K562 (cell line): ENCODE results near the gene JPH3. TPM values are rescaled to one million over a fixed set of nuclear protein-coding genes. Genes with fewer than 3 reads are reported as not detected.

Source experiments
- ATAC-seq: fragments of 200-7000 bp; cut with Tn5 transposase; 3 replicates; pipeline ENCODE4 v1.9.1; 2020; ENCODE audit warnings: moderate library complexity
- BruUV-seq: library from RNA; stranded (reverse); fragments of 400-500 nt; replicated peaks from 2 replicates; lab custom pipeline; 2021; lab: Mats Ljungman, UMichigan
- CTCF ChIA-PET: fragments of 300-600 bp; formaldehyde crosslinking; extraction: SDS; loops from one replicate; lab custom pipeline; 2021; ENCODE audit warnings: low intra/inter-chr PET ratio; lab: Yijun Ruan, JAX
- POLR2A ChIA-PET: fragments of 300-600, 350-650 bp; sonication (Branson Sonifier 250); formaldehyde crosslinking; extraction: SDS; loops from one replicate; lab custom pipeline; 2021; ENCODE audit warnings: antibody characterized with exemption, inconsistent platforms; lab: Yijun Ruan, JAX
- DNase-seq, 4 experiments: peaks; one replicate each; pipeline versions ENCODE4 v3.0.0 to v3.0.0-alpha.2; 2011 to 2018; ENCODE audit warnings: low spot score in 3 of 4, mixed read lengths in 3 of 4; ENCODE audit errors: extremely low read depth in 1 of 4
- FAIRE-seq: peaks from 2 replicates; lab custom pipeline; 2011; peaks lifted over from hg19 to GRCh38; lab: Jason Lieb, UNC
- H2AFZ ChIP-seq: 2 replicates; pipeline ENCODE4 v1.6.0; 2011; ENCODE audit warnings: low read depth, low read length, control low read depth, inconsistent platforms
- H3K27ac ChIP-seq: fragments of 200-600 bp; 3 replicates; pipeline ENCODE4 v1.8.0; 2011; ENCODE audit warnings: low read depth, mild to moderate bottlenecking, control low read depth, inconsistent platforms, low read length, moderate library complexity, mixed read lengths; ENCODE audit errors: extremely low read depth
- H3K27me3 ChIP-seq, 2 experiments: fragments of 300-600 bp in 1 of 2; 2 replicates in 1 of 2; 3 replicates in 1 of 2; pipeline versions ENCODE4 v1.6.0 to v1.8.0; 2011; ENCODE audit warnings: inconsistent platforms in 2 of 2, low read length in 2 of 2, mild to moderate bottlenecking in 1 of 2, mixed read lengths in 1 of 2, moderate library complexity in 1 of 2; ENCODE audit not compliant: control insufficient read depth in 2 of 2, insufficient read depth in 2 of 2
- H3K36me3 ChIP-seq: fragments of 300-600 bp; 3 replicates; pipeline ENCODE4 v1.8.0; 2011; ENCODE audit warnings: mild to moderate bottlenecking, low read length, inconsistent platforms; ENCODE audit not compliant: control insufficient read depth, insufficient read depth
- H3K4me1 ChIP-seq, 2 experiments: fragments of 200-600 bp in 1 of 2; replicated peaks in 1 of 2; 2 replicates in 1 of 2; 3 replicates in 1 of 2; pipeline versions ENCODE4 v1.5.1 to v1.8.0; 2011; ENCODE audit warnings: inconsistent platforms in 2 of 2, low read length in 2 of 2, mild to moderate bottlenecking in 1 of 2, mixed read lengths in 1 of 2, moderate library complexity in 1 of 2; ENCODE audit not compliant: control insufficient read depth in 2 of 2, insufficient read depth in 2 of 2
- H3K4me2 ChIP-seq: 2 replicates; pipeline ENCODE4 v1.6.1; 2011; ENCODE audit warnings: low read length, control low read depth, inconsistent platforms, mixed read lengths; ENCODE audit not compliant: insufficient read depth
- H3K4me3 ChIP-seq: fragments of 200-600 bp; sonication (generic), shearing (Covaris generic); 2 replicates; pipeline ENCODE4 v1.5.1; 2016; ENCODE audit warnings: control low read depth, inconsistent platforms
- H3K79me2 ChIP-seq: fragments of 200-600 bp; 3 replicates; pipeline ENCODE4 v1.8.0; 2011; ENCODE audit warnings: low read length, inconsistent platforms; ENCODE audit not compliant: control insufficient read depth, insufficient read depth
- H3K9ac ChIP-seq, 2 experiments: 2 replicates each; pipeline versions ENCODE4 v1.6.0 to v1.6.1; 2011; ENCODE audit warnings: low read depth in 2 of 2, low read length in 2 of 2, control low read depth in 1 of 2, inconsistent platforms in 1 of 2, mild to moderate bottlenecking in 1 of 2, mixed read lengths in 1 of 2; ENCODE audit not compliant: insufficient read depth in 1 of 2
- H3K9me1 ChIP-seq: one replicate; pipeline ENCODE4 v1.6.0; 2011; ENCODE audit warnings: inconsistent platforms, mild to moderate bottlenecking, low read length, moderate library complexity; ENCODE audit not compliant: control insufficient read depth, insufficient read depth
- H3K9me3 ChIP-seq: replicated peaks from 2 replicates; pipeline ENCODE4 v1.5.1; 2011; ENCODE audit warnings: low read depth, low read length, inconsistent platforms; ENCODE audit not compliant: control insufficient read depth, insufficient read depth
- H4K20me1 ChIP-seq: replicated peaks from 2 replicates; pipeline ENCODE4 v1.6.1; 2011; ENCODE audit warnings: low read length, inconsistent platforms, mixed read lengths; ENCODE audit not compliant: control insufficient read depth, insufficient read depth
- FOXJ2 ChIP-seq: fragments of 200-800 bp; sonication (Bioruptor generic); IDR thresholded peaks from 2 replicates; pipeline ENCODE4 v1.6.1; 2016; ENCODE audit warnings: missing genetic modification characterization, missing compliant biosample characterization
- HDAC1 ChIP-seq, 2 experiments: fragments of 450-650 bp; IDR thresholded peaks; 2 replicates each; pipeline ENCODE4 v1.6.1; 2016 to 2017; ENCODE audit warnings: inconsistent platforms in 1 of 2, mild to moderate bottlenecking in 1 of 2, moderate library complexity in 1 of 2
- SPI1 ChIP-seq: IDR thresholded peaks from 2 replicates; pipeline ENCODE4 v1.6.1; 2011; ENCODE audit warnings: low read depth, low read length, control low read depth, borderline replicate concordance
- YY1 ChIP-seq, 3 experiments: IDR thresholded peaks; 2 replicates each; pipeline ENCODE4 v1.6.1; 2011; ENCODE audit warnings: low read length in 2 of 3, mild to moderate bottlenecking in 2 of 3, moderate library complexity in 2 of 3, borderline replicate concordance in 1 of 3, control low read depth in 1 of 3, low read depth in 1 of 3; ENCODE audit not compliant: insufficient read depth in 3 of 3, insufficient replicate concordance in 2 of 3, control insufficient read depth in 1 of 3, insufficient read length in 1 of 3; ENCODE audit errors: extremely low read depth in 1 of 3
- ZNF561 ChIP-seq: fragments of 450-650 bp; formaldehyde crosslinking; conservative IDR thresholded peaks from 2 replicates; pipeline ENCODE4 v1.4.0; 2020; ENCODE audit warnings: mild to moderate bottlenecking, moderate library complexity
- WGBS: fragments of 100-300 bp; shearing (Covaris generic); methylation state at CpG from one replicate; pipeline ENCODE4 v1.1.6; 2016; ENCODE audit warnings: low coverage, mixed read lengths; ENCODE audit not compliant: insufficient coverage; ENCODE audit errors: missing lambda C conversion rate; 5-methylcytosine and 5-hydroxymethylcytosine counted together
- in situ Hi-C: fragments of 300-500 bp; cut with MboI; formaldehyde crosslinking; loops from 4 replicates; pipeline ENCODE4 v1.15.0; 2018; ENCODE audit warnings: inconsistent platforms, mixed read lengths
- intact Hi-C: fragments of 100-400 bp; cut with micrococcal nuclease; formaldehyde crosslinking; loops from 2 replicates; pipeline ENCODE4 v1.14.2; 2022
- polyA plus RNA-seq, 8 experiments: library from polyadenylated mRNA; depleted of rRNA in 4 of 8; stranded (reverse) in 5 of 8; unstranded in 3 of 8; fragments of >200 nt; fragmentation: Nextera tagmentation in 2 of 8; fragmentation: Illumina TruSeq in 1 of 8; extraction: Ambion mirVana in 2 of 8; extraction: Trizol in 1 of 8; gene quantifications; 2 replicates each; pipeline versions ENCODE4 v1.2.1 to v1.2.3, GENCODE V29; 2011 to 2014; ENCODE audit warnings: inconsistent platforms in 1 of 8, missing spikeins in 1 of 8
- total RNA-seq, 7 experiments: library from RNA; depleted of rRNA in 6 of 7; stranded (reverse); fragments of >200 nt in 6 of 7; fragmentation: Illumina TruSeq in 2 of 7; extraction: Trizol in 2 of 7; gene quantifications; 2 replicates each; pipeline versions ENCODE4 v1.2.1 to v1.2.3, GENCODE V29; 2011 to 2021; ENCODE audit warnings: low replicate concordance in 1 of 7
- TF ChIP-seq, protein P1 (sequence below): sonication (generic); formaldehyde crosslinking; IDR thresholded peaks from 2 replicates; pipeline ENCODE4 v1.8.0; 2022; ENCODE audit warnings: mild to moderate bottlenecking, missing genetic modification reagents

JPH3 gene
- total and polyA plus RNA-seq, 9 of the 15 experiments (the other 6 are each of a cell fraction or from before 2014, with no cell fraction given), result 0.01 TPM; not detected in 8

DNA sequence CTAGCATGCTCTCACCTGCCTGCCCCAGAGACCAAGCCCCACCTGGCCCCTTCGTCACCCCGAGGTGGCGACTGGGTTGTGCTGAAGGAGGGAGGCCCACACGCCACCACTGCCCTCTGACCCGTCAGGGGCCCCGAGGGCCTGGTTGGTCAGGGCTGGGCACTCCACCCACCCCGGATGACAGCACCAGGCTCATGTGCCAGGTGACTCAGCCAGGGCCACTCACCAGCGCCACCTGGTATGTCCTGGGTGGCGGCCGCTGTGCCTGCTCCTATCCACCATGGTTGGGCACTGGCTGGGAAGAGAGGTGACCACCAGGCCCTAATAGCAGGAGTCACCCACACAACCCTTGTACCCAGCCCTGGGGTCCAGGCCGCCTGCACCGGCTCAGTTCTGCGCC, 68.9 kb downstream of the JPH3 start:
- no peaks in the 10 kb centered on the region for H3K79me2 ChIP-seq
- ATAC-seq (no peak), FAIRE-seq (no peak), DNase-seq (no peak)
- TF ChIP-seq YY1 (IDR thresholded peaks at IDR 0.05; ENCODE audit: borderline replicate concordance in 1 of 3, control insufficient read depth in 1 of 3, extremely low read depth in 1 of 3, insufficient read depth in 3 of 3, insufficient read length in 1 of 3, insufficient replicate concordance in 2 of 3, low read depth in 1 of 3, low read length in 2 of 3) (no peak), FOXJ2 (tag) (no peak), HDAC1 (IDR thresholded peaks at IDR 0.05) (no peak)
- BruUV-seq, result no TSS peak
- no peak overlapping the region for H3K4me3 ChIP-seq
- no peak overlapping the region for H3K9ac ChIP-seq
- 4% methylated on average over 10 of the region's 13 CpGs for WGBS
- in situ Hi-C loops (no loop called here), intact Hi-C loops (no loop called here)
- no peak overlapping the region for H3K27ac ChIP-seq
- no peak overlapping the region for H3K4me2 ChIP-seq
- no peaks in the 10 kb centered on the region for H3K9me3 ChIP-seq
- peaks cover 22% of the 10 kb centered on the region; the same call in 1 of the 2 replicates for H4K20me1 ChIP-seq
- peaks cover 69 to 79% of the 10 kb centered on the region in 2 experiments for H3K27me3 ChIP-seq
- H3K36me3 ChIP-seq, result no peaks in the 10 kb centered on the region
- ChIA-PET POLR2A (interaction anchor here (0.7 kb wide), 1 partner anchor 151 kb away, joined by 3 read pairs; no protein-coding TSS in a partner anchor), CTCF (no interaction called here)
- peaks cover 0 to 17% of the 10 kb centered on the region in 2 experiments; a peak in 2 of 5 replicates for H3K4me1 ChIP-seq
- no peak overlapping the region for H2AFZ ChIP-seq
- H3K9me1 ChIP-seq, result no peaks in the 10 kb centered on the region

DNA sequence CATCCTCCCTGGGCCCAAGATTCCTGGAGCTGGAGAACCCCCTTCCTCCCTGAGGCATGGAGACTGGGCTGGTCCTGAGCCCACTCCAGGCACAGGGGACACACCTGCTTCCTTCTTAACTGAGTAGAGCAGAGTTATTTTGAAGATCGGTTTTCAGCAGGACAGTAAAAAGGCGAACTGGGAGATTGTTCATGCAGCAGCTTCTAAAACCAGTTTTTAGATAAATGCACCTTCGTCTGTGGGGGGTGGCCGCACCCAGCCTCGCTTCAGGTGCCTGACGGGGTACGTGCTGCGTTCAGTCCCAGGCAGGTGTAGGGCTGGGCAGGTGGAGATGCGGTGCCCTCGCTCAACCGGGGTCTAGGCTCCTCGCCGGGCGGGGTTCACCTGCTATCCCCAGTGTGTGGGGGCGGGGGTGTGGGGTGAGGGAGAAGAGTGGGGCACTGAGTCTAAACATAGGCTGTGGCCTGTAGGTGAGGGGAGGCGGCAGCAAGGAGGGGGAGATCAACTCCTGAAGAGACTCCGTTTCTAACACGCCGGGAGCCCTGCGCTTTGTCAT, 69.5 kb downstream of the JPH3 start:
- 12% methylated on average over 12 of the region's 20 CpGs for WGBS
- H3K27me3 ChIP-seq, result peaks cover 65 to 77% of the 10 kb centered on the region in 2 experiments
- intact Hi-C loops, result no loop called here

More for the DNA sequence above, 69.5 kb downstream of the JPH3 start:
- Histone ChIP-seq H3K4me1 (peaks cover 0 to 17% of the 10 kb centered on the region in 2 experiments; a peak in 2 of 5 replicates), H4K20me1 (peaks cover 22% of the 10 kb centered on the region; the same call in 1 of the 2 replicates), H3K4me2 (no peak overlapping the region), H3K9ac (no peak overlapping the region), H3K4me3 (no peak overlapping the region), H3K36me3 (no peaks in the 10 kb centered on the region), H3K27ac (no peak overlapping the region), H3K9me1 (no peaks in the 10 kb centered on the region), H2AFZ (no peak overlapping the region), H3K79me2 (no peaks in the 10 kb centered on the region), H3K9me3 (no peaks in the 10 kb centered on the region)
- ChIA-PET CTCF (no interaction called here), POLR2A (no interaction called here)
- in situ Hi-C loops, result no loop called here
- no peak for ATAC-seq
- TF ChIP-seq SPI1 (peak; percentile 50; the same call in 1 of the 2 replicates), ZNF561 (no peak)
- TF ChIP-seq, protein P1, sequence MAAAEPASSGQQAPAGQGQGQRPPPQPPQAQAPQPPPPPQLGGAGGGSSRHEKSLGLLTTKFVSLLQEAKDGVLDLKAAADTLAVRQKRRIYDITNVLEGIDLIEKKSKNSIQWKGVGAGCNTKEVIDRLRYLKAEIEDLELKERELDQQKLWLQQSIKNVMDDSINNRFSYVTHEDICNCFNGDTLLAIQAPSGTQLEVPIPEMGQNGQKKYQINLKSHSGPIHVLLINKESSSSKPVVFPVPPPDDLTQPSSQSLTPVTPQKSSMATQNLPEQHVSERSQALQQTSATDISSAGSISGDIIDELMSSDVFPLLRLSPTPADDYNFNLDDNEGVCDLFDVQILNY (CRISPR knock-in tag), result no peak
- no TSS peak for BruUV-seq
- no peak for DNase-seq
- FAIRE-seq, result no peak
